A673 (cell line): Measurements from ENCODE around the gene DCC. TPM values are rescaled to one million over a fixed set of nuclear protein-coding genes. Genes with fewer than 3 reads are reported as not detected.

Experiments
- BruUV-seq: library from RNA; stranded (reverse); fragments of 400-500 nt; replicated peaks from 2 replicates; lab custom pipeline; 2021; lab: Mats Ljungman, UMichigan
- CTCF ChIA-PET: fragments of 300-600 bp; sonication (Branson Sonifier 250); formaldehyde crosslinking; loops from one replicate; lab custom pipeline; 2022; ENCODE audit warnings: antibody characterized with exemption; lab: Charles Lee
- POLR2A ChIA-PET: fragments of 300-600 bp; sonication (Branson Sonifier 250); formaldehyde crosslinking; loops from one replicate; lab custom pipeline; 2022; ENCODE audit warnings: antibody characterized with exemption; ENCODE audit not compliant: low non-redundant PET; lab: Charles Lee
- DNase-seq: peaks from one replicate; pipeline ENCODE4 v3.0.0-alpha.2; 2015; ENCODE audit warnings: low spot score
- H3K27ac ChIP-seq: fragments of 200-600 bp; sonication (generic); 2 replicates; pipeline ENCODE4 v1.5.1; 2016; ENCODE audit warnings: mixed run types, low read depth, mild to moderate bottlenecking, mixed read lengths, antibody characterized with exemption, low read length; ENCODE audit not compliant: poor library complexity, severe bottlenecking
- H3K27me3 ChIP-seq: fragments of 200-600 bp; sonication (generic); replicated peaks from 2 replicates; pipeline ENCODE4 v1.6.1; 2017; ENCODE audit warnings: mixed run types, low read depth, mild to moderate bottlenecking, mixed read lengths, antibody characterized with exemption, low read length; ENCODE audit not compliant: insufficient read depth, poor library complexity
- H3K36me3 ChIP-seq: fragments of 200-600 bp; sonication (generic); 2 replicates; pipeline ENCODE4 v1.6.1; 2016; ENCODE audit warnings: mixed run types, mild to moderate bottlenecking, mixed read lengths, antibody characterized with exemption, low read length; ENCODE audit not compliant: insufficient read depth, poor library complexity, severe bottlenecking
- H3K4me1 ChIP-seq: fragments of 200-600 bp; sonication (generic); 2 replicates; pipeline ENCODE4 v1.6.1; 2017; ENCODE audit warnings: mixed run types, mild to moderate bottlenecking, mixed read lengths, antibody characterized with exemption, low read length; ENCODE audit not compliant: insufficient read depth, poor library complexity, severe bottlenecking
- H3K4me3 ChIP-seq: fragments of 200-600 bp; sonication (generic); 2 replicates; pipeline ENCODE4 v1.5.1; 2016; ENCODE audit warnings: low read depth, mixed run types, mild to moderate bottlenecking, mixed read lengths, low read length; ENCODE audit not compliant: poor library complexity, severe bottlenecking
- H3K9me3 ChIP-seq: fragments of 200-600 bp; sonication (generic); 2 replicates; pipeline ENCODE4 v1.6.1; 2016; ENCODE audit warnings: mixed run types, low read depth, mild to moderate bottlenecking, mixed read lengths, antibody characterized with exemption, low read length; ENCODE audit not compliant: poor library complexity, severe bottlenecking
- CTCF ChIP-seq: fragments of 300-800, 200-600 bp; sonication (generic); conservative IDR thresholded peaks from 2 replicates; pipeline ENCODE4 v1.5.1; 2017; ENCODE audit warnings: low read depth, mild to moderate bottlenecking, antibody characterized with exemption, low read length, moderate library complexity, mixed read lengths
- EZH2 ChIP-seq: fragments of 200-600 bp; sonication (generic); IDR thresholded peaks from 2 replicates; pipeline ENCODE4 v1.6.1; 2017; ENCODE audit warnings: borderline replicate concordance, low read depth, mild to moderate bottlenecking, mixed read lengths, antibody characterized with exemption, low read length; ENCODE audit not compliant: poor library complexity, severe bottlenecking
- intact Hi-C: fragments of 100-400 bp; cut with micrococcal nuclease; formaldehyde crosslinking; loops from one replicate; pipeline ENCODE4 v1.10.0; 2022; ENCODE audit not compliant: unreplicated experiment
- total RNA-seq: library from RNA; stranded (reverse); gene quantifications from 2 replicates; pipeline ENCODE4 v1.2.3, GENCODE V29; 2021

DCC gene
- total RNA-seq, 1 experiment from 2014 or later, result 93.0 TPM

GRCh38 chr18:52475325-52475724, 135.3 kb downstream of the DCC start:
- peak overlapping the region; percentile 63 for H3K27ac ChIP-seq
- no peaks in the 10 kb centered on the region for H3K27me3 ChIP-seq
- CTCF ChIA-PET, result no interaction called here
- peaks cover 55% of the 10 kb centered on the region for H3K4me1 ChIP-seq
- peaks cover 19% of the 10 kb centered on the region for H3K36me3 ChIP-seq
- intact Hi-C loops, result no loop called here
- no peak overlapping the region for H3K4me3 ChIP-seq
- POLR2A ChIA-PET, result interaction anchor here (0.5 to 0.9 kb wide), 3 partner anchors 34 to 396 kb away, joined by 3 to 4 read pairs (median 3); no protein-coding TSS in a partner anchor
- DNase-seq, result peak; percentile 68
- H3K9me3 ChIP-seq, result peaks cover 5% of the 10 kb centered on the region
- BruUV-seq, result no TSS peak
- TF ChIP-seq CTCF, result no peak

GRCh38 chr18:52481116-52481515, 141.1 kb downstream of the DCC start:
- no peak for TF ChIP-seq EZH2
- TF ChIP-seq CTCF, result no peak
- Histone ChIP-seq H3K27ac (no peak overlapping the region), H3K36me3 (peaks cover 19% of the 10 kb centered on the region), H3K4me1 (peaks cover 48% of the 10 kb centered on the region), H3K27me3 (no peaks in the 10 kb centered on the region), H3K9me3 (peaks cover 5% of the 10 kb centered on the region), H3K4me3 (no peak overlapping the region)
- intact Hi-C loops, result no loop called here
- no peak for DNase-seq
- no TSS peak for BruUV-seq
- POLR2A ChIA-PET, result no interaction called here
- CTCF ChIA-PET, result no interaction called here

- ChIA-PET CTCF (no interaction called here), POLR2A (no interaction called here)
- intact Hi-C loops, result no loop called here
- no peaks in the 10 kb centered on the region for H3K36me3 ChIP-seq
- peaks cover 43% of the 10 kb centered on the region for H3K4me1 ChIP-seq
- no TSS peak for BruUV-seq
- H3K4me3 ChIP-seq, result no peak overlapping the region
- no peaks in the 10 kb centered on the region for H3K27me3 ChIP-seq
- TF ChIP-seq EZH2 (no peak), CTCF (peak; percentile 62)
- peak overlapping the region; percentile 18 for H3K27ac ChIP-seq
- no peaks in the 10 kb centered on the region for H3K9me3 ChIP-seq
- DNase-seq, result peak; percentile 61
These were observed 145.0 kb downstream of the DCC start for GRCh38 chr18:52484977-52485376.
